ENCODE measurements around the gene GRAMD1B.
"Not testable (repeated sequence)": the region's sequence is repeated elsewhere in the genome, so short reads cannot be mapped to it uniquely, and the experiment has no call there.

The GRAMD1B gene

GRCh38 chr11:123510579-123510905 lies 80.5 kb downstream of the GRAMD1B start:
- TF ChIP-seq POLR2A (IDR thresholded peaks at IDR 0.05; ENCODE audit: low read depth, low read length) = no peak
- DNase-seq (ENCODE audit: insufficient read length, low spot score) (no peak), FAIRE-seq (no peak)

GRCh38 chr11:123511037-123511870 lies 81.2 kb downstream of the GRAMD1B start:
- TF ChIP-seq POLR2A (IDR thresholded peaks at IDR 0.05; ENCODE audit: low read depth, low read length) = no peak
- peak; percentile 68 for DNase-seq (ENCODE audit: insufficient read length, low spot score)
- peak; percentile 87 for FAIRE-seq

- not testable (repeated sequence) for FAIRE-seq; DNase-seq (ENCODE audit: insufficient read length, low spot score)
Measured at GRCh38 chr11:123513309-123513708, 83.2 kb downstream of the GRAMD1B start.

DNA sequence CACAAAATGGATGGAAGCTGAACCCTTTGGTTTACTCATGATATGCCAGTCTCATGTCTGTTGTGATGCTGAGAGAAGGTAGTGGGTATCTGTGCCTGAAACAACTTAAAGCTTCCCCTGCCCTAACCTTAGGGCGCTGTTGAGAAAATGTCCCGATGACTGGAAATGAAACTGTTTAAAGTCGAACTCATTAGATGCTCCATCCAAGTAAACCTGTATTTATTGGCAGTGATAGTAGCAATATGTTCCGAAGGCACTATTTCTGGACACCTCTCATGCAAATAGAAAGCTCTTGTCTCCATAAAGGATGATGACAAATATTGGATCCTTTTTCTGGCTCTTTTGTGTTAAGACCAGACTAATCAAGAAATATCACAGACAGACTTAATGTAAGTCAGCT lies 86.2 kb downstream of the GRAMD1B start:
- no peak for DNase-seq (ENCODE audit: insufficient read length, low spot score)
- no peak for FAIRE-seq
- no peak for TF ChIP-seq POLR2A (IDR thresholded peaks at IDR 0.05; ENCODE audit: low read depth, low read length)

DNA sequence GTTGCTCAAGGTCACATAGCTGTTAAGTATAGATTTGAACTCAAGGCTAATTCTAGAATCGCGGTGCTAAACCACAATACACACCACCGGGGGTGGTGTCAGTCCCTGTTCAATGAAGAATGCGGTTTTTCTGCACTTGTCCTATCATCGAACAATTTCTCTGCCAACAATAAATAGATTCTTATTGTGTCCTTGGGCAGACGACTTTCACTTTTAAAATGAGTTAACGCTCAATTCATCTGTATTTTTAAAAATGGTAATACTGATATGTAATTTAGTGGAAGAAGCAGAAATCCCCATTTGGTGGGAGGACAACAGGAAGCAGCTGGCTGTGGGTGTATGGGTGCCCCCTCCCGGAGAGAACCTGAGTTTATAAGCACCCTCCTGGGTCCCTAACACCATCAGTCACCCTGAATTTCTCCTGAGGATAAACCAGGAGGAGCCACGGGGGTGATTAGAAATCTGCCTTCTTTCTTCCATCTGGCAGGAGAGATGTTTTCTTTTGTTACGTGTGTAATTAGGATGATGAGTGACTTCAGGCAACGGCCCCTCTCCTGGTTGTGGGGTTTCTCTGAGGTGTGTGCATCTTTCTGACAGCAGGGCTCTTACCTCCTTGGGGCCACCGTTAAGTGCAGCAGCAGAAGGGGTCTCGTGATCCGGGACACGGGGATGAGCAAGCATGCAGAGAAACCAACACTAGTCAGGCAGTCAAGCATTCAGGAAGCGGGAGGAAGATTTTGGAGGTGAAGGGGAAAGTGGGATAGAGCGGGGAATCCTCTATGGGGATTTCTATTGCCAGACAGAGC lies 87.7 kb downstream of the GRAMD1B start:
- no peak for DNase-seq (ENCODE audit: insufficient read length, low spot score)
- no peak for TF ChIP-seq POLR2A (IDR thresholded peaks at IDR 0.05; ENCODE audit: low read depth, low read length)
- FAIRE-seq = no peak

- no peak for TF ChIP-seq POLR2A (IDR thresholded peaks at IDR 0.05; ENCODE audit: low read depth, low read length)
- peak; percentile 15 for FAIRE-seq
- DNase-seq (ENCODE audit: insufficient read length, low spot score) = no peak
Measured at GRCh38 chr11:123518496-123519054, 88.5 kb downstream of the GRAMD1B start.

GRCh38 chr11:123519055-123519796 lies 89.2 kb downstream of the GRAMD1B start:
- no peak for TF ChIP-seq POLR2A (IDR thresholded peaks at IDR 0.05; ENCODE audit: low read depth, low read length)
- FAIRE-seq (peak; percentile 98), DNase-seq (ENCODE audit: insufficient read length, low spot score) (peak; percentile 56)

DNA sequence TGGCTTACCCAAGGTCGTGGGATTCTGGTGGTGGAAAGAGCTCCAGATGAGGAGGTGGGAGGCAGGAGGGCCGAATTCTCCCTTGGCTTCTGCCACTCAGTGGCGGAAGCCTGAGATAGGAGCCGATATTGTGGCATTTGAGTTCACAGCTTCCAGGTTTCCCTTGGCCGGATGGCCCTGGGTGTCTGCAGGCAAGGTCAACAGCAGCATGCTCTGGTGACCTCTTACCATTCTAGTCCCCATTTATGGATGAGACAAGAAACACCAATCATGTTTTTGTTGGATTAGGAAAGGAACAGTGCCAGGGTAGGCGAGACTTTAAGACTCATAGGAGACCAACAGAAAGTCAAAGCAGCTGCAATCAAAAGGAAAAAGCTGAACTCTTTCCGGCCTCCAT lies 89.7 kb downstream of the GRAMD1B start:
- FAIRE-seq (no peak), DNase-seq (ENCODE audit: insufficient read length, low spot score) (no peak)
- TF ChIP-seq POLR2A (IDR thresholded peaks at IDR 0.05; ENCODE audit: low read depth, low read length) = no peak

GRCh38 chr11:123520476-123520875 lies 90.4 kb downstream of the GRAMD1B start:
- not testable (repeated sequence) for FAIRE-seq

DNA sequence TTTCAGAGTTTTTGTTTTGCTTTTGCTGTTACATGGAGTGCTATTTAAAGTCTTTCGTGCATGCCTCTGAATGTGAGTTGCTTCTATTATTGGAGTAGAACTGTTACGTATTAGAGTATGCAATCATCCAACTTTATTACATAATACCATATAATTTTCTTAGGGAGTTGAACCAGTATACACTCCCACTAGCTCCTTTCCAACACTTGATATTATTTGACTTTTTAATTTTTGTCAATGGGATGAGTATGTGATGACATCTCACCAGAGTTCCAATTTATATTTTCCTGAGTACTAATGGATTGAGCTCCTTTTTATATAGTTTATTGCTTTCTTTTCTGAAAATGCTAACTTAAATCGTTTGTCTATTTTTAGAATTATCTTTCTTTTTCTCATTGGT lies 90.9 kb downstream of the GRAMD1B start:
- no peak for DNase-seq (ENCODE audit: insufficient read length, low spot score)
- no peak for TF ChIP-seq POLR2A (IDR thresholded peaks at IDR 0.05; ENCODE audit: low read depth, low read length)
- FAIRE-seq = no peak

More at GRCh38 chr11:123520476-123520875, 90.4 kb downstream of the GRAMD1B start:
- not testable (repeated sequence) for DNase-seq (ENCODE audit: insufficient read length, low spot score)

GRCh38 chr11:123521930-123522329 lies 91.9 kb downstream of the GRAMD1B start:
- no peak for TF ChIP-seq POLR2A (IDR thresholded peaks at IDR 0.05; ENCODE audit: low read depth, low read length)
- DNase-seq (ENCODE audit: insufficient read length, low spot score) (no peak), FAIRE-seq (no peak)

GRCh38 chr11:123523539-123523938 lies 93.5 kb downstream of the GRAMD1B start:
- TF ChIP-seq POLR2A (IDR thresholded peaks at IDR 0.05; ENCODE audit: low read depth, low read length) = no peak
- no peak for DNase-seq (ENCODE audit: insufficient read length, low spot score)
- FAIRE-seq = no peak

GRCh38 chr11:123525097-123525496 lies 95.0 kb downstream of the GRAMD1B start:
- no peak for FAIRE-seq
- DNase-seq (ENCODE audit: insufficient read length, low spot score) = no peak

GRCh38 chr11:123525511-123525918 lies 95.4 kb downstream of the GRAMD1B start:
- no peak for TF ChIP-seq POLR2A (IDR thresholded peaks at IDR 0.05; ENCODE audit: low read depth, low read length)
- DNase-seq (ENCODE audit: insufficient read length, low spot score) (no peak), FAIRE-seq (no peak)

More at GRCh38 chr11:123525097-123525496, 95.0 kb downstream of the GRAMD1B start:
- no peak for TF ChIP-seq POLR2A (IDR thresholded peaks at IDR 0.05; ENCODE audit: low read depth, low read length)
